K562 (cell line): ENCODE data around the gene CCDC186. TPM values are rescaled to one million over a fixed set of nuclear protein-coding genes. Genes with fewer than 3 reads are reported as not detected.

Experiments
- ATAC-seq: fragments of 200-7000 bp; cut with Tn5 transposase; 3 replicates; pipeline ENCODE4 v1.9.1; 2020; ENCODE audit warnings: moderate library complexity
- BruUV-seq: library from RNA; stranded (reverse); fragments of 400-500 nt; replicated peaks from 2 replicates; lab custom pipeline; 2021; lab: Mats Ljungman, UMichigan
- CTCF ChIA-PET: fragments of 300-600 bp; formaldehyde crosslinking; extraction: SDS; loops from one replicate; lab custom pipeline; 2021; ENCODE audit warnings: low intra/inter-chr PET ratio; lab: Yijun Ruan, JAX
- POLR2A ChIA-PET: fragments of 300-600, 350-650 bp; sonication (Branson Sonifier 250); formaldehyde crosslinking; extraction: SDS; loops from one replicate; lab custom pipeline; 2021; ENCODE audit warnings: antibody characterized with exemption, inconsistent platforms; lab: Yijun Ruan, JAX
- DNase-seq, 4 experiments: peaks; one replicate each; pipeline versions ENCODE4 v3.0.0 to v3.0.0-alpha.2; 2011 to 2018; ENCODE audit warnings: low spot score in 3 of 4, mixed read lengths in 3 of 4; ENCODE audit errors: extremely low read depth in 1 of 4
- FAIRE-seq: peaks from 2 replicates; lab custom pipeline; 2011; peaks lifted over from hg19 to GRCh38; lab: Jason Lieb, UNC
- H2AFZ ChIP-seq: 2 replicates; pipeline ENCODE4 v1.6.0; 2011; ENCODE audit warnings: low read depth, low read length, control low read depth, inconsistent platforms
- H3K27ac ChIP-seq: fragments of 200-600 bp; 3 replicates; pipeline ENCODE4 v1.8.0; 2011; ENCODE audit warnings: low read depth, mild to moderate bottlenecking, control low read depth, inconsistent platforms, low read length, moderate library complexity, mixed read lengths; ENCODE audit errors: extremely low read depth
- H3K27me3 ChIP-seq, 2 experiments: fragments of 300-600 bp in 1 of 2; 2 replicates in 1 of 2; 3 replicates in 1 of 2; pipeline versions ENCODE4 v1.6.0 to v1.8.0; 2011; ENCODE audit warnings: inconsistent platforms in 2 of 2, low read length in 2 of 2, mild to moderate bottlenecking in 1 of 2, mixed read lengths in 1 of 2, moderate library complexity in 1 of 2; ENCODE audit not compliant: control insufficient read depth in 2 of 2, insufficient read depth in 2 of 2
- H3K36me3 ChIP-seq: fragments of 300-600 bp; 3 replicates; pipeline ENCODE4 v1.8.0; 2011; ENCODE audit warnings: mild to moderate bottlenecking, low read length, inconsistent platforms; ENCODE audit not compliant: control insufficient read depth, insufficient read depth
- H3K4me1 ChIP-seq, 2 experiments: fragments of 200-600 bp in 1 of 2; replicated peaks in 1 of 2; 2 replicates in 1 of 2; 3 replicates in 1 of 2; pipeline versions ENCODE4 v1.5.1 to v1.8.0; 2011; ENCODE audit warnings: inconsistent platforms in 2 of 2, low read length in 2 of 2, mild to moderate bottlenecking in 1 of 2, mixed read lengths in 1 of 2, moderate library complexity in 1 of 2; ENCODE audit not compliant: control insufficient read depth in 2 of 2, insufficient read depth in 2 of 2
- H3K4me2 ChIP-seq: 2 replicates; pipeline ENCODE4 v1.6.1; 2011; ENCODE audit warnings: low read length, control low read depth, inconsistent platforms, mixed read lengths; ENCODE audit not compliant: insufficient read depth
- H3K4me3 ChIP-seq: fragments of 200-600 bp; sonication (generic), shearing (Covaris generic); 2 replicates; pipeline ENCODE4 v1.5.1; 2016; ENCODE audit warnings: control low read depth, inconsistent platforms
- H3K79me2 ChIP-seq: fragments of 200-600 bp; 3 replicates; pipeline ENCODE4 v1.8.0; 2011; ENCODE audit warnings: low read length, inconsistent platforms; ENCODE audit not compliant: control insufficient read depth, insufficient read depth
- H3K9ac ChIP-seq, 2 experiments: 2 replicates each; pipeline versions ENCODE4 v1.6.0 to v1.6.1; 2011; ENCODE audit warnings: low read depth in 2 of 2, low read length in 2 of 2, control low read depth in 1 of 2, inconsistent platforms in 1 of 2, mild to moderate bottlenecking in 1 of 2, mixed read lengths in 1 of 2; ENCODE audit not compliant: insufficient read depth in 1 of 2
- H3K9me1 ChIP-seq: one replicate; pipeline ENCODE4 v1.6.0; 2011; ENCODE audit warnings: inconsistent platforms, mild to moderate bottlenecking, low read length, moderate library complexity; ENCODE audit not compliant: control insufficient read depth, insufficient read depth
- H3K9me3 ChIP-seq: replicated peaks from 2 replicates; pipeline ENCODE4 v1.5.1; 2011; ENCODE audit warnings: low read depth, low read length, inconsistent platforms; ENCODE audit not compliant: control insufficient read depth, insufficient read depth
- H4K20me1 ChIP-seq: replicated peaks from 2 replicates; pipeline ENCODE4 v1.6.1; 2011; ENCODE audit warnings: low read length, inconsistent platforms, mixed read lengths; ENCODE audit not compliant: control insufficient read depth, insufficient read depth
- COPS2 ChIP-seq: fragments of 450-650 bp; conservative IDR thresholded peaks from 2 replicates; pipeline ENCODE4 v1.6.1; 2016; ENCODE audit warnings: mild to moderate bottlenecking, moderate library complexity
- ETV6 ChIP-seq, 3 experiments: fragments of 150-350 bp in 1 of 3; sonication (generic) in 1 of 3; formaldehyde crosslinking in 1 of 3; IDR thresholded peaks; 2 replicates each; pipeline versions ENCODE4 v1.6.1 to v1.8.0; 2014 to 2022; ENCODE audit warnings: borderline replicate concordance in 2 of 3, low read depth in 2 of 3, antibody characterized with exemption in 1 of 3, low read length in 1 of 3, mild to moderate bottlenecking in 1 of 3, missing genetic modification reagents in 1 of 3
- FOXA1 ChIP-seq: fragments of 450-650 bp; IDR thresholded peaks from 2 replicates; pipeline ENCODE4 v1.6.1; 2016; ENCODE audit warnings: mild to moderate bottlenecking, borderline replicate concordance
- KDM1A ChIP-seq, 2 experiments: fragments of 450-650 bp; IDR thresholded peaks; 2 replicates each; pipeline ENCODE4 v1.6.1; 2016; ENCODE audit warnings: mild to moderate bottlenecking in 2 of 2
- MEIS2 ChIP-seq: fragments of 450-650 bp; IDR thresholded peaks from 2 replicates; pipeline ENCODE4 v1.6.1; 2014; ENCODE audit warnings: mild to moderate bottlenecking; ENCODE audit not compliant: partially characterized antibody
- NR1H2 ChIP-seq: sonication (generic); formaldehyde crosslinking; IDR thresholded peaks from 2 replicates; pipeline ENCODE4 v1.4.0; 2020; ENCODE audit warnings: mild to moderate bottlenecking, missing genetic modification reagents
- PTTG1 ChIP-seq: fragments of 450-650 bp; IDR thresholded peaks from 2 replicates; pipeline ENCODE4 v1.6.1; 2016; ENCODE audit warnings: low read depth, mild to moderate bottlenecking, missing genetic modification characterization, missing compliant biosample characterization
- RNF219 ChIP-seq: fragments of 250-450 bp; sonication (Bioruptor Pico); IDR thresholded peaks from 2 replicates; pipeline ENCODE4 v1.5.0; 2022; ENCODE audit warnings: mild to moderate bottlenecking
- SMARCE1 ChIP-seq: fragments of 450-650 bp; IDR thresholded peaks from 2 replicates; pipeline ENCODE4 v1.7.1; 2016; ENCODE audit warnings: mild to moderate bottlenecking
- SP1 ChIP-seq: sonication (generic); formaldehyde crosslinking; IDR thresholded peaks from 2 replicates; pipeline ENCODE4 v1.8.1; 2022; ENCODE audit warnings: mild to moderate bottlenecking, missing genetic modification reagents
- STAG1 ChIP-seq: sonication (generic); formaldehyde crosslinking; IDR thresholded peaks from 2 replicates; pipeline ENCODE4 v1.5.0; 2020; ENCODE audit warnings: missing genetic modification reagents, borderline replicate concordance
- TCF7L2 ChIP-seq: fragments of 150-350 bp; IDR thresholded peaks from 2 replicates; pipeline ENCODE4 v1.6.1; 2016; ENCODE audit warnings: low read depth, mild to moderate bottlenecking, low read length, moderate library complexity
- ZKSCAN1 ChIP-seq: fragments of 150-350 bp; IDR thresholded peaks from 2 replicates; pipeline ENCODE4 v1.6.1; 2016; ENCODE audit warnings: low read depth, low read length
- ZNF431 ChIP-seq: sonication (generic); formaldehyde crosslinking; IDR thresholded peaks from 2 replicates; pipeline ENCODE4 v1.8.0; 2022; ENCODE audit warnings: mild to moderate bottlenecking, missing genetic modification reagents
- ZNF76 ChIP-seq: fragments of 250-450 bp; sonication (Bioruptor Pico); IDR thresholded peaks from 2 replicates; pipeline ENCODE4 v1.4.0; 2020; ENCODE audit warnings: mild to moderate bottlenecking, moderate library complexity, borderline replicate concordance
- WGBS: fragments of 100-300 bp; shearing (Covaris generic); methylation state at CpG from one replicate; pipeline ENCODE4 v1.1.6; 2016; ENCODE audit warnings: low coverage, mixed read lengths; ENCODE audit not compliant: insufficient coverage; ENCODE audit errors: missing lambda C conversion rate; 5-methylcytosine and 5-hydroxymethylcytosine counted together
- in situ Hi-C: fragments of 300-500 bp; cut with MboI; formaldehyde crosslinking; loops from 4 replicates; pipeline ENCODE4 v1.15.0; 2018; ENCODE audit warnings: inconsistent platforms, mixed read lengths
- intact Hi-C: fragments of 100-400 bp; cut with micrococcal nuclease; formaldehyde crosslinking; loops from 2 replicates; pipeline ENCODE4 v1.14.2; 2022
- polyA plus RNA-seq, 8 experiments: library from polyadenylated mRNA; depleted of rRNA in 4 of 8; stranded (reverse) in 5 of 8; unstranded in 3 of 8; fragments of >200 nt; fragmentation: Nextera tagmentation in 2 of 8; fragmentation: Illumina TruSeq in 1 of 8; extraction: Ambion mirVana in 2 of 8; extraction: Trizol in 1 of 8; gene quantifications; 2 replicates each; pipeline versions ENCODE4 v1.2.1 to v1.2.3, GENCODE V29; 2011 to 2014; ENCODE audit warnings: inconsistent platforms in 1 of 8, missing spikeins in 1 of 8
- total RNA-seq, 7 experiments: library from RNA; depleted of rRNA in 6 of 7; stranded (reverse); fragments of >200 nt in 6 of 7; fragmentation: Illumina TruSeq in 2 of 7; extraction: Trizol in 2 of 7; gene quantifications; 2 replicates each; pipeline versions ENCODE4 v1.2.1 to v1.2.3, GENCODE V29; 2011 to 2021; ENCODE audit warnings: low replicate concordance in 1 of 7
- TF ChIP-seq, protein P1 (sequence below): fragments of 450-650 bp; IDR thresholded peaks from 2 replicates; pipeline ENCODE4 v1.6.1; 2017; ENCODE audit warnings: mild to moderate bottlenecking, moderate library complexity
- TF ChIP-seq, protein P2 (sequence below): sonication (generic); formaldehyde crosslinking; IDR thresholded peaks from 2 replicates; pipeline ENCODE4 v1.8.1; 2022; ENCODE audit warnings: missing genetic modification reagents

Gene CCDC186
- total and polyA plus RNA-seq, 9 of the 15 experiments (the other 6 are each of a cell fraction or from before 2014, with no cell fraction given) = 2.0 to 7.5 (median 4.7) TPM

- H2AFZ ChIP-seq = no peak overlapping the region
- no peak for ATAC-seq
- intact Hi-C loops = loop anchor here (10.0 kb wide), 1 partner anchor 110 kb away; no protein-coding TSS in a partner anchor
- no peaks in the 10 kb centered on the region for H4K20me1 ChIP-seq
- ChIA-PET CTCF (no interaction called here), POLR2A (no interaction called here)
- BruUV-seq = no TSS peak
- H3K9me1 ChIP-seq = no peaks in the 10 kb centered on the region
- no peak overlapping the region for H3K4me3 ChIP-seq
- H3K4me2 ChIP-seq = no peak overlapping the region
- H3K4me1 ChIP-seq = peaks cover 0 to 3% of the 10 kb centered on the region in 2 experiments; a peak in 2 of 5 replicates
- H3K36me3 ChIP-seq = no peaks in the 10 kb centered on the region
- H3K9me3 ChIP-seq = no peaks in the 10 kb centered on the region
- peaks cover 0 to 16% of the 10 kb centered on the region in 2 experiments; a peak in 3 of 5 replicates for H3K27me3 ChIP-seq
- 3% methylated on average over 3 of the region's 3 CpGs for WGBS
- in situ Hi-C loops = no loop called here
- H3K9ac ChIP-seq = no peak overlapping the region
- H3K79me2 ChIP-seq = no peaks in the 10 kb centered on the region
- no peak for DNase-seq
- FAIRE-seq = no peak
- H3K27ac ChIP-seq = no peak overlapping the region
- TF ChIP-seq RNF219 (CRISPR knock-in tag) (no peak), SMARCE1 (no peak), ETV6 (IDR thresholded peaks at IDR 0.05; ENCODE audit: borderline replicate concordance in 1 of 2, low read depth in 2 of 2, low read length in 1 of 2) (no peak), ETV6 (CRISPR knock-in tag; IDR thresholded peaks at IDR 0.05; ENCODE audit: borderline replicate concordance) (no peak), SP1 (CRISPR knock-in tag) (no peak), ZKSCAN1 (no peak), STAG1 (no peak), FOXA1 (no peak), COPS2 (no peak), ZNF431 (no peak), ZNF76 (CRISPR knock-in tag) (no peak), MEIS2 (no peak), TCF7L2 (no peak), PTTG1 (tag) (no peak), NR1H2 (CRISPR knock-in tag) (no peak), KDM1A (IDR thresholded peaks at IDR 0.05) (no peak)
- TF ChIP-seq, protein P1, sequence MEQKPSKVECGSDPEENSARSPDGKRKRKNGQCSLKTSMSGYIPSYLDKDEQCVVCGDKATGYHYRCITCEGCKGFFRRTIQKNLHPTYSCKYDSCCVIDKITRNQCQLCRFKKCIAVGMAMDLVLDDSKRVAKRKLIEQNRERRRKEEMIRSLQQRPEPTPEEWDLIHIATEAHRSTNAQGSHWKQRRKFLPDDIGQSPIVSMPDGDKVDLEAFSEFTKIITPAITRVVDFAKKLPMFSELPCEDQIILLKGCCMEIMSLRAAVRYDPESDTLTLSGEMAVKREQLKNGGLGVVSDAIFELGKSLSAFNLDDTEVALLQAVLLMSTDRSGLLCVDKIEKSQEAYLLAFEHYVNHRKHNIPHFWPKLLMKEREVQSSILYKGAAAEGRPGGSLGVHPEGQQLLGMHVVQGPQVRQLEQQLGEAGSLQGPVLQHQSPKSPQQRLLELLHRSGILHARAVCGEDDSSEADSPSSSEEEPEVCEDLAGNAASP = no peak
- TF ChIP-seq, protein P2, sequence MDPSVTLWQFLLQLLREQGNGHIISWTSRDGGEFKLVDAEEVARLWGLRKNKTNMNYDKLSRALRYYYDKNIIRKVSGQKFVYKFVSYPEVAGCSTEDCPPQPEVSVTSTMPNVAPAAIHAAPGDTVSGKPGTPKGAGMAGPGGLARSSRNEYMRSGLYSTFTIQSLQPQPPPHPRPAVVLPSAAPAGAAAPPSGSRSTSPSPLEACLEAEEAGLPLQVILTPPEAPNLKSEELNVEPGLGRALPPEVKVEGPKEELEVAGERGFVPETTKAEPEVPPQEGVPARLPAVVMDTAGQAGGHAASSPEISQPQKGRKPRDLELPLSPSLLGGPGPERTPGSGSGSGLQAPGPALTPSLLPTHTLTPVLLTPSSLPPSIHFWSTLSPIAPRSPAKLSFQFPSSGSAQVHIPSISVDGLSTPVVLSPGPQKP (CRISPR knock-in tag) = no peak
- TF ChIP-seq, all 486 proteins: peak for 0
Observed at GRCh38 chr10:114094795-114095194, 79.2 kb downstream of the CCDC186 start.
